Keratinocyte (primary cell): ENCODE results near the gene SETD9. TPM values are rescaled to one million over a fixed set of nuclear protein-coding genes. Genes with fewer than 3 reads are reported as not detected.

Source experiments
- DNase-seq: peaks from one replicate; pipeline ENCODE4 v3.0.0-alpha.2; 2011; ENCODE audit warnings: low read depth, missing footprints, low spot score
- FAIRE-seq: peaks from 2 replicates; lab custom pipeline; 2011; peaks lifted over from hg19 to GRCh38; lab: Jason Lieb, UNC
- H2AFZ ChIP-seq: 2 replicates; pipeline ENCODE4 v1.6.0; 2012; ENCODE audit warnings: low read length, control low read depth, inconsistent platforms; ENCODE audit not compliant: control insufficient read depth
- H3K27ac ChIP-seq: 2 replicates; pipeline ENCODE4 v1.5.1; 2011; ENCODE audit warnings: low read length; ENCODE audit not compliant: control insufficient read depth, insufficient read depth
- H3K27me3 ChIP-seq: 3 replicates; pipeline ENCODE4 v1.6.0; 2011; ENCODE audit warnings: low read length; ENCODE audit not compliant: control insufficient read depth, insufficient read depth; ENCODE audit errors: extremely low read depth
- H3K36me3 ChIP-seq, 2 experiments: 2 replicates in 1 of 2; 3 replicates in 1 of 2; pipeline ENCODE4 v1.5.1; 2011; ENCODE audit warnings: low read length in 2 of 2, mild to moderate bottlenecking in 1 of 2; ENCODE audit not compliant: control insufficient read depth in 2 of 2, insufficient read depth in 2 of 2; ENCODE audit errors: extremely low read depth in 1 of 2
- H3K4me1 ChIP-seq: 3 replicates; pipeline ENCODE4 v1.5.1; 2011; ENCODE audit warnings: low read length; ENCODE audit not compliant: control insufficient read depth, insufficient read depth; ENCODE audit errors: extremely low read depth
- H3K4me2 ChIP-seq: 3 replicates; pipeline ENCODE4 v1.6.0; 2011; ENCODE audit warnings: low read depth, low read length; ENCODE audit not compliant: control insufficient read depth, insufficient read depth; ENCODE audit errors: extremely low read depth
- H3K4me3 ChIP-seq, 3 experiments: fragments of 200-600 bp in 1 of 3; sonication (generic) in 1 of 3; 2 replicates in 2 of 3; 3 replicates in 1 of 3; pipeline ENCODE4 v1.5.1; 2011 to 2016; ENCODE audit warnings: low read length in 3 of 3, mild to moderate bottlenecking in 3 of 3, control low read depth in 2 of 3, inconsistent platforms in 1 of 3, low read depth in 1 of 3, mixed read lengths in 1 of 3, mixed run types in 1 of 3, moderate library complexity in 1 of 3; ENCODE audit not compliant: control insufficient read depth in 2 of 3, insufficient read depth in 2 of 3; ENCODE audit errors: extremely low read depth in 1 of 3
- H3K79me2 ChIP-seq: 2 replicates; pipeline ENCODE4 v1.6.0; 2012; ENCODE audit warnings: low read length; ENCODE audit not compliant: control insufficient read depth, insufficient read depth
- H3K9ac ChIP-seq: 3 replicates; pipeline ENCODE4 v1.6.0; 2011; ENCODE audit warnings: low read length; ENCODE audit not compliant: control insufficient read depth, insufficient read depth; ENCODE audit errors: extremely low read depth
- H3K9me1 ChIP-seq: 3 replicates; pipeline ENCODE4 v1.6.0; 2011; ENCODE audit warnings: low read length; ENCODE audit not compliant: control insufficient read depth, insufficient read depth; ENCODE audit errors: extremely low read depth
- H3K9me3 ChIP-seq: 2 replicates; pipeline ENCODE4 v1.5.1; 2012; ENCODE audit warnings: low read depth, low read length; ENCODE audit not compliant: control insufficient read depth
- H4K20me1 ChIP-seq: 3 replicates; pipeline ENCODE4 v1.6.0; 2011; ENCODE audit warnings: low read length; ENCODE audit not compliant: control insufficient read depth, insufficient read depth; ENCODE audit errors: extremely low read depth
- CTCF ChIP-seq, 3 experiments: IDR thresholded peaks in 1 of 3; conservative IDR thresholded peaks in 1 of 3; optimal IDR thresholded peaks in 1 of 3; 2 replicates in 2 of 3; 3 replicates in 1 of 3; pipeline versions ENCODE3 to v1.5.1; 2011; ENCODE audit warnings: low read length in 3 of 3, mild to moderate bottlenecking in 3 of 3, moderate library complexity in 2 of 3, control low read depth in 1 of 3, inconsistent platforms in 1 of 3; ENCODE audit not compliant: insufficient read depth in 2 of 3; ENCODE audit errors: extremely low read depth in 1 of 3
- EZH2 ChIP-seq: IDR thresholded peaks from one replicate; pipeline ENCODE4 v1.6.1; 2012; ENCODE audit warnings: inconsistent platforms, mild to moderate bottlenecking, low read length, moderate library complexity
- dilution Hi-C: fragments of 300-500 bp; cut with MboI; formaldehyde crosslinking; loops from one replicate; pipeline ENCODE4 v1.7.0; 2020; ENCODE audit warnings: low sequenced_read_pairs; ENCODE audit not compliant: extremely low pct_ligation_motif_present
- polyA plus RNA-seq, 5 experiments: library from polyadenylated mRNA; depleted of rRNA in 3 of 5; stranded (reverse) in 3 of 5; stranded (forward) in 1 of 5; unstranded in 1 of 5; fragments of >200 nt; gene quantifications; 1 replicate in 1 of 5; 2 replicates in 3 of 5; 3 replicates in 1 of 5; pipeline versions ENCODE4 v1.2.1 to v1.2.3, GENCODE V29; 2011 to 2012; ENCODE audit warnings: missing spikeins in 2 of 5, low read depth in 1 of 5, low replicate concordance in 1 of 5

SETD9 gene
- polyA plus RNA-seq, 1 donor (not counting 4 experiments of a cell fraction or from before 2014, with no cell fraction given) = 4.7 TPM

- dilution Hi-C loops = no loop called here
Observed at GRCh38 chr5:56893251-56893951, 16.0 kb upstream of the SETD9 start.

GRCh38 chr5:56896763-56897162 lies 12.6 kb upstream of the SETD9 start:
- Histone ChIP-seq H2AFZ (no peak overlapping the region), H3K4me2 (no peak overlapping the region), H3K36me3 (peaks cover 0 to 4% of the 10 kb centered on the region in 2 experiments), H3K9me3 (no peaks in the 10 kb centered on the region), H3K9ac (no peak overlapping the region), H3K27me3 (no peaks in the 10 kb centered on the region), H3K4me1 (peaks cover 3% of the 10 kb centered on the region), H3K79me2 (no peaks in the 10 kb centered on the region), H3K27ac (no peak overlapping the region), H3K9me1 (no peaks in the 10 kb centered on the region), H3K4me3 (no peak overlapping the region), H4K20me1 (no peaks in the 10 kb centered on the region)
- no peak for FAIRE-seq
- DNase-seq = no peak
- TF ChIP-seq CTCF (optimal IDR thresholded peaks at IDR 0.05 in 1 of 3, IDR thresholded peaks at IDR 0.05 in 1 of 3, conservative IDR thresholded peaks at IDR 0.05 in 1 of 3; ENCODE audit: extremely low read depth in 1 of 3, insufficient read depth in 2 of 3, low read length in 3 of 3) = no peak
- no peak for TF ChIP-seq EZH2
- dilution Hi-C loops = no loop called here

More at GRCh38 chr5:56893251-56893951, 16.0 kb upstream of the SETD9 start:
- FAIRE-seq (no peak), DNase-seq (no peak)
- Histone ChIP-seq H3K4me1 (no peaks in the 10 kb centered on the region), H3K9ac (no peak overlapping the region), H4K20me1 (no peaks in the 10 kb centered on the region), H3K27ac (no peak overlapping the region), H3K9me1 (no peaks in the 10 kb centered on the region), H3K4me2 (no peak overlapping the region), H2AFZ (no peak overlapping the region), H3K79me2 (no peaks in the 10 kb centered on the region), H3K27me3 (no peaks in the 10 kb centered on the region), H3K9me3 (no peaks in the 10 kb centered on the region), H3K4me3 (no peak overlapping the region), H3K36me3 (peaks cover 0 to 4% of the 10 kb centered on the region in 2 experiments)
- TF ChIP-seq CTCF (optimal IDR thresholded peaks at IDR 0.05 in 1 of 3, IDR thresholded peaks at IDR 0.05 in 1 of 3, conservative IDR thresholded peaks at IDR 0.05 in 1 of 3; ENCODE audit: extremely low read depth in 1 of 3, insufficient read depth in 2 of 3, low read length in 3 of 3) = no peak
- no peak for TF ChIP-seq EZH2
